A673 (cell line): ENCODE measurements around the gene HPN.

Experiments used
- EZH2 ChIP-seq: fragments of 200-600 bp; sonication (generic); IDR thresholded peaks from 2 replicates; pipeline ENCODE4 v1.6.1; 2017; ENCODE audit warnings: borderline replicate concordance, low read depth, mild to moderate bottlenecking, mixed read lengths, antibody characterized with exemption, low read length; ENCODE audit not compliant: poor library complexity, severe bottlenecking
- TF ChIP-seq, protein P1 (sequence below): fragments of 300-800, 200-600 bp; sonication (generic); conservative IDR thresholded peaks from 2 replicates; pipeline ENCODE4 v1.5.1; 2017; ENCODE audit warnings: low read depth, mild to moderate bottlenecking, antibody characterized with exemption, low read length, moderate library complexity, mixed read lengths

GRCh38 chr19:35069696-35070095 is 28.2 kb downstream of the HPN start:
- no peak for TF ChIP-seq EZH2
- TF ChIP-seq, protein P1, sequence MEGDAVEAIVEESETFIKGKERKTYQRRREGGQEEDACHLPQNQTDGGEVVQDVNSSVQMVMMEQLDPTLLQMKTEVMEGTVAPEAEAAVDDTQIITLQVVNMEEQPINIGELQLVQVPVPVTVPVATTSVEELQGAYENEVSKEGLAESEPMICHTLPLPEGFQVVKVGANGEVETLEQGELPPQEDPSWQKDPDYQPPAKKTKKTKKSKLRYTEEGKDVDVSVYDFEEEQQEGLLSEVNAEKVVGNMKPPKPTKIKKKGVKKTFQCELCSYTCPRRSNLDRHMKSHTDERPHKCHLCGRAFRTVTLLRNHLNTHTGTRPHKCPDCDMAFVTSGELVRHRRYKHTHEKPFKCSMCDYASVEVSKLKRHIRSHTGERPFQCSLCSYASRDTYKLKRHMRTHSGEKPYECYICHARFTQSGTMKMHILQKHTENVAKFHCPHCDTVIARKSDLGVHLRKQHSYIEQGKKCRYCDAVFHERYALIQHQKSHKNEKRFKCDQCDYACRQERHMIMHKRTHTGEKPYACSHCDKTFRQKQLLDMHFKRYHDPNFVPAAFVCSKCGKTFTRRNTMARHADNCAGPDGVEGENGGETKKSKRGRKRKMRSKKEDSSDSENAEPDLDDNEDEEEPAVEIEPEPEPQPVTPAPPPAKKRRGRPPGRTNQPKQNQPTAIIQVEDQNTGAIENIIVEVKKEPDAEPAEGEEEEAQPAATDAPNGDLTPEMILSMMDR, result no peak
